H9 (cell line): Measurements from ENCODE around the gene ABCF2. TPM values are rescaled to one million over a fixed set of nuclear protein-coding genes. Genes with fewer than 3 reads are reported as not detected.

Experiments used
- DNase-seq: peaks from one replicate; pipeline ENCODE4 v3.0.0-alpha.2; 2017
- H2AFZ ChIP-seq: one replicate; pipeline ENCODE4 v1.6.1; 2013; ENCODE audit warnings: mild to moderate bottlenecking, low read length, control low read depth, moderate library complexity
- H2AK5ac ChIP-seq: 2 replicates; pipeline ENCODE4 v1.6.1; 2013; ENCODE audit warnings: low read length, control low read depth, mixed read lengths; ENCODE audit not compliant: insufficient read length
- H2BK120ac ChIP-seq: one replicate; pipeline ENCODE4 v1.6.1; 2013; ENCODE audit warnings: low read depth, mild to moderate bottlenecking, low read length, control low read depth, inconsistent platforms; ENCODE audit not compliant: poor library complexity, severe bottlenecking
- H2BK12ac ChIP-seq: 2 replicates; pipeline ENCODE4 v1.6.1; 2013; ENCODE audit warnings: low read length, control low read depth, mixed read lengths, low read depth; ENCODE audit not compliant: insufficient read length
- H2BK15ac ChIP-seq: 2 replicates; pipeline ENCODE4 v1.6.1; 2013; ENCODE audit warnings: low read depth, low read length, control low read depth
- H2BK20ac ChIP-seq: one replicate; pipeline ENCODE4 v1.6.1; 2013; ENCODE audit warnings: low read depth, mild to moderate bottlenecking, low read length, control low read depth, inconsistent platforms; ENCODE audit not compliant: poor library complexity, severe bottlenecking
- H2BK5ac ChIP-seq: 2 replicates; pipeline ENCODE4 v1.6.1; 2013; ENCODE audit warnings: low read length, control low read depth, mixed read lengths; ENCODE audit not compliant: insufficient read length
- H3K14ac ChIP-seq: 2 replicates; pipeline ENCODE4 v1.6.1; 2013; ENCODE audit warnings: low read length, control low read depth; ENCODE audit not compliant: insufficient read depth
- H3K18ac ChIP-seq: 2 replicates; pipeline ENCODE4 v1.6.1; 2013; ENCODE audit warnings: low read depth, mild to moderate bottlenecking, mixed read lengths, low read length, control low read depth; ENCODE audit not compliant: insufficient read length
- H3K23ac ChIP-seq: 2 replicates; pipeline ENCODE4 v1.6.1; 2013; ENCODE audit warnings: low read length, control low read depth, mixed read lengths, low read depth; ENCODE audit not compliant: insufficient read length
- H3K23me2 ChIP-seq: 2 replicates; pipeline ENCODE4 v1.6.1; 2013; ENCODE audit warnings: low read depth, mild to moderate bottlenecking, mixed read lengths, low read length, control low read depth; ENCODE audit not compliant: insufficient read length, poor library complexity, severe bottlenecking
- H3K27ac ChIP-seq: 2 replicates; pipeline ENCODE4 v1.5.1; 2013; ENCODE audit warnings: low read length, control low read depth, mixed read lengths, low read depth; ENCODE audit not compliant: insufficient read length
- H3K27me3 ChIP-seq: 2 replicates; pipeline ENCODE4 v1.6.1; 2013; ENCODE audit warnings: low read length, control low read depth, inconsistent platforms; ENCODE audit not compliant: insufficient read depth
- H3K4ac ChIP-seq: 2 replicates; pipeline ENCODE4 v1.6.1; 2013; ENCODE audit warnings: low read depth, mild to moderate bottlenecking, control low read depth, inconsistent platforms, low read length, moderate library complexity
- H3K4me1 ChIP-seq: 2 replicates; pipeline ENCODE4 v1.6.1; 2013; ENCODE audit warnings: low read length, control low read depth, inconsistent platforms; ENCODE audit not compliant: insufficient read depth
- H3K4me2 ChIP-seq: 2 replicates; pipeline ENCODE4 v1.6.1; 2013; ENCODE audit warnings: low read length, control low read depth, mixed read lengths; ENCODE audit not compliant: insufficient read length, insufficient read depth
- H3K56ac ChIP-seq: 2 replicates; pipeline ENCODE4 v1.6.1; 2013; ENCODE audit warnings: low read depth, mild to moderate bottlenecking, mixed read lengths, low read length, control low read depth; ENCODE audit not compliant: insufficient read length
- H3K79me1 ChIP-seq: 2 replicates; pipeline ENCODE4 v1.6.1; 2013; ENCODE audit warnings: low read depth, mild to moderate bottlenecking, moderate library complexity, low read length, control low read depth, inconsistent platforms; ENCODE audit not compliant: insufficient read depth, poor library complexity, severe bottlenecking
- H3K79me2 ChIP-seq: 2 replicates; pipeline ENCODE4 v1.6.1; 2013; ENCODE audit warnings: low read length, control low read depth, inconsistent platforms; ENCODE audit not compliant: insufficient read depth
- H3K9ac ChIP-seq: 2 replicates; pipeline ENCODE4 v1.6.1; 2013; ENCODE audit warnings: low read length, control low read depth, mixed read lengths; ENCODE audit not compliant: insufficient read length; ENCODE audit errors: extremely low read depth
- H3K9me3 ChIP-seq: one replicate; pipeline ENCODE4 v1.6.1; 2013; ENCODE audit warnings: low read depth, low read length, inconsistent platforms; ENCODE audit not compliant: control insufficient read depth
- H3T11ph ChIP-seq: one replicate; pipeline ENCODE4 v1.6.1; 2013; ENCODE audit warnings: mild to moderate bottlenecking, low read length, control low read depth, inconsistent platforms
- H4K20me1 ChIP-seq: one replicate; pipeline ENCODE4 v1.6.1; 2013; ENCODE audit not compliant: control insufficient read depth, insufficient read length, insufficient read depth
- H4K5ac ChIP-seq: 2 replicates; pipeline ENCODE4 v1.6.1; 2013; ENCODE audit warnings: low read depth, mild to moderate bottlenecking, mixed read lengths, low read length, control low read depth; ENCODE audit not compliant: insufficient read length
- H4K8ac ChIP-seq: replicated peaks from 2 replicates; pipeline ENCODE4 v1.6.1; 2013; ENCODE audit warnings: low read length, control low read depth, mixed read lengths, low read depth; ENCODE audit not compliant: insufficient read length
- H4K91ac ChIP-seq: 2 replicates; pipeline ENCODE4 v1.6.1; 2013; ENCODE audit warnings: low read depth, mild to moderate bottlenecking, moderate library complexity, mixed read lengths, low read length, control low read depth; ENCODE audit not compliant: insufficient read length
- H3K27ac Mint-ChIP-seq, 3 experiments: 2 replicates in 2 of 3; 3 replicates in 1 of 3; pipeline ENCODE4 v1.8.0; 2020 to 2021; ENCODE audit warnings: mixed read lengths in 3 of 3, mild to moderate bottlenecking in 1 of 3, moderate library complexity in 1 of 3
- H3K27me3 Mint-ChIP-seq: 2 replicates; pipeline ENCODE4 v1.8.0; 2021; ENCODE audit warnings: low read depth, mild to moderate bottlenecking, moderate library complexity, mixed read lengths
- H3K36me3 Mint-ChIP-seq, 3 experiments: 2 replicates in 2 of 3; 3 replicates in 1 of 3; pipeline ENCODE4 v1.8.0; 2020 to 2021; ENCODE audit warnings: low read depth in 3 of 3, mixed read lengths in 3 of 3; ENCODE audit not compliant: insufficient read depth in 1 of 3
- H3K4me1 Mint-ChIP-seq, 2 experiments: 2 replicates each; pipeline ENCODE4 v1.8.0; 2020; ENCODE audit warnings: mixed read lengths in 2 of 2
- H3K4me3 Mint-ChIP-seq, 2 experiments: 2 replicates in 1 of 2; 3 replicates in 1 of 2; pipeline ENCODE4 v1.8.0; 2020 to 2021; ENCODE audit warnings: mild to moderate bottlenecking in 2 of 2, mixed read lengths in 2 of 2, moderate library complexity in 1 of 2
- H3K9me3 Mint-ChIP-seq, 2 experiments: 2 replicates in 1 of 2; 3 replicates in 1 of 2; pipeline ENCODE4 v1.8.0; 2020; ENCODE audit warnings: mild to moderate bottlenecking in 2 of 2, mixed read lengths in 2 of 2, moderate library complexity in 1 of 2
- WGBS: extraction: QIAGEN DNeasy Blood & Tissue Kit; methylation state at CpG from one replicate; pipeline ENCODE4 v1.1.7; 2013; ENCODE audit warnings: missing lambda C conversion rate, low lambda C conversion rate, mixed read lengths; ENCODE audit not compliant: insufficient read length; ENCODE audit errors: extremely low coverage; 5-methylcytosine and 5-hydroxymethylcytosine counted together
- total RNA-seq: library from RNA; stranded (reverse); gene quantifications from 2 replicates; pipeline ENCODE4 v1.2.1, GENCODE V29; 2021
- TF ChIP-seq, protein P1 (sequence below): fragments of 200-600 bp; sonication (generic); conservative IDR thresholded peaks from 3 replicates; pipeline ENCODE4 v1.8.0; 2021; ENCODE audit warnings: antibody characterized with exemption, mild to moderate bottlenecking

ABCF2 gene
- total RNA-seq, 1 experiment from 2014 or later, result 70.1 TPM

DNA sequence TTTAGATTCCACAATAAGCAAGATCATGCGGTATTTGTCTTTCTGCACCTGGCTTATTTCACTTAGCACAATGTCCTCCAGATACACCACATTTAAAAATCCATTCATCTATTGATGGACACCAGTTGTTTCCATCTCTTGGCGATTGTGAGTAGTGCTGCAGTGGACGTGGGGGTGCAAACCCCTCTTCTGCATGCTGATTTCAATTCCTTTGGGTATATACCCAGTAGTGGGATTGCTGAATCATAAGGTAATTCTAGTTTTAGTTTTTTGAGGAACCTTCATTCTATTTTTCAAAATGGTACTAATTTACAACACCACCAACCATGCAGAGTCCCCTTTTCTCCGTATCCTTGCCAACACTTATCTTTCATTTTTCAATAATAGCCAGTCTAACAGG is 38.0 kb downstream of the ABCF2 start:
- Histone ChIP-seq H3K18ac (no peak overlapping the region), H4K8ac (no peak overlapping the region), H4K91ac (no peak overlapping the region), H3K14ac (no peak overlapping the region), H3K4me2 (no peak overlapping the region), H3K23ac (no peak overlapping the region), H4K5ac (no peak overlapping the region), H3K56ac (no peak overlapping the region), H2BK20ac (no peak overlapping the region), H2BK12ac (no peak overlapping the region), H3K79me1 (no peaks in the 10 kb centered on the region), H3K27ac (no peak overlapping the region), H2BK15ac (no peak overlapping the region), H3K79me2 (no peaks in the 10 kb centered on the region), H2BK120ac (no peak overlapping the region), H4K20me1 (no peaks in the 10 kb centered on the region), H2AK5ac (no peak overlapping the region), H3K9me3 (no peaks in the 10 kb centered on the region), H3T11ph (no peak overlapping the region), H3K9ac (no peak overlapping the region), H2BK5ac (no peak overlapping the region), H3K23me2 (no peaks in the 10 kb centered on the region), H2AFZ (no peak overlapping the region), H3K4me1 (no peaks in the 10 kb centered on the region), H3K4ac (no peak overlapping the region), H3K27me3 (no peaks in the 10 kb centered on the region)
- Mint-ChIP-seq H3K27me3 (peaks cover 32% of the 10 kb centered on the region), H3K4me1 (no peaks in the 10 kb centered on the region), H3K27ac (no peak overlapping the region), H3K36me3 (no peaks in the 10 kb centered on the region; a peak in 1 of 7 replicates), H3K9me3 (no peaks in the 10 kb centered on the region), H3K4me3 (no peak overlapping the region)
- DNase-seq, result no peak
- WGBS, result no CpG with 5 or more reads among the region's 4 CpGs
- TF ChIP-seq, protein P1, sequence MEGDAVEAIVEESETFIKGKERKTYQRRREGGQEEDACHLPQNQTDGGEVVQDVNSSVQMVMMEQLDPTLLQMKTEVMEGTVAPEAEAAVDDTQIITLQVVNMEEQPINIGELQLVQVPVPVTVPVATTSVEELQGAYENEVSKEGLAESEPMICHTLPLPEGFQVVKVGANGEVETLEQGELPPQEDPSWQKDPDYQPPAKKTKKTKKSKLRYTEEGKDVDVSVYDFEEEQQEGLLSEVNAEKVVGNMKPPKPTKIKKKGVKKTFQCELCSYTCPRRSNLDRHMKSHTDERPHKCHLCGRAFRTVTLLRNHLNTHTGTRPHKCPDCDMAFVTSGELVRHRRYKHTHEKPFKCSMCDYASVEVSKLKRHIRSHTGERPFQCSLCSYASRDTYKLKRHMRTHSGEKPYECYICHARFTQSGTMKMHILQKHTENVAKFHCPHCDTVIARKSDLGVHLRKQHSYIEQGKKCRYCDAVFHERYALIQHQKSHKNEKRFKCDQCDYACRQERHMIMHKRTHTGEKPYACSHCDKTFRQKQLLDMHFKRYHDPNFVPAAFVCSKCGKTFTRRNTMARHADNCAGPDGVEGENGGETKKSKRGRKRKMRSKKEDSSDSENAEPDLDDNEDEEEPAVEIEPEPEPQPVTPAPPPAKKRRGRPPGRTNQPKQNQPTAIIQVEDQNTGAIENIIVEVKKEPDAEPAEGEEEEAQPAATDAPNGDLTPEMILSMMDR, result no peak
